H54 (cell line): ENCODE results near the gene ZNF14.
"Not testable (repeated sequence)": the region's sequence is repeated elsewhere in the genome, so short reads cannot be mapped to it uniquely, and the experiment has no call there.

ENCODE experiments used
- DNase-seq: peaks from one replicate; pipeline ENCODE4 v3.0.0; 2011; ENCODE audit warnings: low spot score, mixed read lengths; ENCODE audit not compliant: insufficient read length
- FAIRE-seq: peaks from 3 replicates; lab custom pipeline; 2011; peaks lifted over from hg19 to GRCh38; lab: Jason Lieb, UNC
- POLR2A ChIP-seq: IDR thresholded peaks from 2 replicates; pipeline ENCODE4 v1.6.1; 2011; ENCODE audit warnings: low read depth, mild to moderate bottlenecking, low read length

The ZNF14 gene

DNA sequence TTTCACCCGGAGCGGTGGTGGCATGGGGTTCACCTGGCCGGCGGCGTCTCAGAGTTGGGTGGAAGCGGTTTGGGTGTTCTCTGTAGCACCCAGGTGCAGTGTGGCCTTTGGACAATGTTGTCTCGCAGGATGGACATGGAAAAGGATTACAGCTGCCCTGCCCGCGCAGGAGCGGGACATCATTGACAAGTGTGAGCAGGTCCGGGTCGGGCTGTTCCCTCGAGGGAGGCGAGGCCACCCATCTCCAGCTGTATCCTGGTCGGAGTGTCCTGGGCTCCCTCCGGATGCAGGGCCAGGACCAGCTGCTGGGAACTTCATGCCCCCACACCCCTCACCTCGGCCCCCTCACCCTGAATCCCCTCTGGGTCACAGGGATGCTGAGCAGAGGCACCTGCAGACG is 7.8 kb upstream of the ZNF14 start:
- FAIRE-seq (no peak), DNase-seq (no peak)
- no peak for TF ChIP-seq POLR2A

DNA sequence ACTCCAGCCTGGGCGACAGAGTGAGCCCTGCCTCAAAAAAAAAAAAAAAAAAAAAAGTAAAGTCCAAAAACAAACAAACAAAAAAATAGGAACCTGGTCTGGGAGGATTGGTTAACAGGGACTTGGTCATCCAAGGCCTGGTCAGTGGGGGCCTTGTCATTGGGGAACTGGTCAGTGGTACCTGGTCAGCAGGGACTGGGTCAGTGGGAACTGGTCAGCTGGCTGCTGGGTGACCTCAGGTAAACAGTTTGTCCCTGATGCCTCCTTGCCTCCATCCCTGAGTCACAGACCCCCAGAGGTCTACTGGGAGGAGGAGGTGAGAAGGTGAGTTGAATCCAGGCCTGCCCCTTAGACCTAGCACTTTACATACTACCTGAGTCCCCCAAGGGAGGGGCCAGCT is 5.7 kb upstream of the ZNF14 start:
- no peak for DNase-seq
- no peak for FAIRE-seq
- no peak for TF ChIP-seq POLR2A

DNA sequence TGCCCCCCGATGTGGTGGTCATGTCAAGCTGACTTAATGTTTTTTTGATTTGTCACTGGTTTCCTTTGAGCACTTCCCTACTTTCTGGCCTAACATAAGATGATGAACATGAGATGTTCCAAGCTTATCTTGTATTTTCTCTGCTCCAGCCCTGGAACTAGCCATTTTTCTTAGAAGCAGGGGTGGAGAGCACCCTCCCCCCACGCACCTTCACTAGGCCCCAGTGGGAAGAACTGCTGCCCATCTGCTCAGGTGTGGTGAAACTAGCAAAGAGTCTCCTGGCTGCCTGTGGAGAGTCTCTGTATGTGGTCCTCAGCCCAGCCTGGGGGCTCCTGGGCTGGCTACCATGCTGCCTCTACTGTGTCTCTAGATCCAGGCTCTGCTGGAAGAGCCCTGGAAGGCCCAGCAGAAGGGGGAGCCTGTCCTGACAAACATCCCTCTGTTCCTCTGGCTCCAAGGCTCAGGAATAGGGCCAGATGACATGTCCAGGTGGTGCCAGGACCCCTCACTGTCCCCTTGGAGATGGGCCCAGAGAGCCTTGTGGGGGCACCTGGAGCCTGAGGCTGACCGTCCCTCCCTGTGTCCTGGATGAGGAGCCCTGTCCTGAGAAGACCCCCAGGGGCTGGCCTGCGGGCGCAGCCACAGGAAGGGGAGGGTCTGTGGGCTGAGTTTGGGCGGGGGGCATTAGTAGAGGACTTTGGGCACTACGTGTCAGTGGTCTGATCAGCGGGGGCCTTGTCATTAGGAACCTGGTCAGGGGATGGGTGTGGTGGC is 4.8 kb upstream of the ZNF14 start:
- no peak for TF ChIP-seq POLR2A
- FAIRE-seq, result no peak

DNA sequence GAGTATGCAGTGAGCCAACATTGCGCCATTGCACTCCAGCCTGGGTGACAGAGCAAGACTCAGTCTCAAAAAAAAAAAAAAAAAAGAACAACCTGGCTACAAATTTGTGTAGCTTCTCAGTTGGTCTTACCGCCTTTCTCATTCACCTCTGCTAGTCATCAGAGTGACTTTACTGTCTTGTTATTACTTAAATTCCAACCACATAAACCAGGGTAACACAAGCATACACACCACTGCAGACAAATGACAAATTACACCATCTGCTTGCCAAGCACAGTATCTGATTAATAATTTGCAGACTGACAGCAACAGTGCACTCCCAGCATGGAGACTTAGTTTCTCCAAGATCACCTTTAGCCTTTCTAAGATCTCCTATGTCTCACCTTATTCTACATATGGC is 11.0 kb downstream of the ZNF14 start:
- DNase-seq (no peak), FAIRE-seq (no peak)
- no peak for TF ChIP-seq POLR2A

More for the DNA sequence above, 4.8 kb upstream of the ZNF14 start:
- no peak for DNase-seq

DNA sequence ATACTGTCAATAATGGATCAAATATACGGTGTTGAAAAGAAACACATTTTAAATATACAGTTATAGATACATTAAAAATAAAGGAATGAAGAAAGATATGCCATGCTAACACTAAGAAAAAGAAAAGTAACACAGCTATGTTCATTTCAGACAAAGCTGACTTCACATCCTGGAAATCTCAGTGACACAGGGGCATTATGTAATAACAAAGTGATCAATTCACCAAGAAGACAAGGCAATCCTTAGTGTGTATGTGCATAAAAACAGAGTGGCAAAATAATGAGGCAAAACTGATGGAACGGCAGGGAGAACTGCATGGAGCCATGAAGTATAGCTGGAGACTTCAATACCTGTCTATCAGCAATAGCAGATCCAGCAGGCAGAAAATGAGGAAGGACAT is 13.1 kb downstream of the ZNF14 start:
- no peak for TF ChIP-seq POLR2A
- DNase-seq, result no peak
- no peak for FAIRE-seq

DNA sequence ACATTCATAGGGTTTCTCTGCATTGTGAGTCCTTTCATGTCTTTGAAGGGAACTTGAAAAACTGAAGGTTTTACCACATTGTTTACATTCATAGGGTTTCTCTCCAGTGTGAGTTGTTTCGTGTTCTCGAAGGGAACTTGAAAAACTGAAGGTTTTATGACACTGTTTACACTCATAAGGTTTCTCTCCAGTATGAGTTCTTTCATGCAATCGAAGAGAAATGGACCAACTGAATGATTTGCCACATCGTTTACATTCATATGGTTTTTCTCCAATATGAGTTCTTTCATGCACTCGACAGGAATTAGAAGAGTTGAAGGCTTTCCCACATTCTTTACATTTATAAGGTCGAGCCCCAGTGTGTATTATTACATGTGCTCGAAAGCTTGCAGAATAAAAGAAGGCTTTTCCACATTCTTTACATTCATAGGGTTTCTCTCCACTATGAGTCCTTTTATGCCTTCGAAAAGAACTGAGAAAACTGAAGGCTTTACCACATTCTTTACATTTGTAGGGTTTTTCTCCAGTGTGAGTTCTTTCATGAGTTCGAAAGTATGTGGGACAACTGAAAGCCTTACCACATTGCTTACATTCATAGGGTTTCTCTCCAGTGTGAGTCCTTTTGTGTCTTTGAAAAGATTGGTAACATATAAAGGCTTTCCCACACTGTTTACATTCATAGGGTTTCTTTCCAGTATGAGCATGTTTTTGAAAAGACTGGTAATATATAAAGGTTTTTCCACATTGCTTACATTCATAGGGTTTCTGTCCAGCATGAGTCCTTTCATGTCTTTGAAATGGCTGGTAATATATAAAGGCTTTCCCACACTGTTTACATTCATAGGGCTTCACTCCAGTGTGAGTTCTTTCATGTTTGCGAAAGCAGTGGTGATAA is 20.7 kb downstream of the ZNF14 start:
- TF ChIP-seq POLR2A, result no peak
- DNase-seq, result no peak
- no peak for FAIRE-seq

DNA sequence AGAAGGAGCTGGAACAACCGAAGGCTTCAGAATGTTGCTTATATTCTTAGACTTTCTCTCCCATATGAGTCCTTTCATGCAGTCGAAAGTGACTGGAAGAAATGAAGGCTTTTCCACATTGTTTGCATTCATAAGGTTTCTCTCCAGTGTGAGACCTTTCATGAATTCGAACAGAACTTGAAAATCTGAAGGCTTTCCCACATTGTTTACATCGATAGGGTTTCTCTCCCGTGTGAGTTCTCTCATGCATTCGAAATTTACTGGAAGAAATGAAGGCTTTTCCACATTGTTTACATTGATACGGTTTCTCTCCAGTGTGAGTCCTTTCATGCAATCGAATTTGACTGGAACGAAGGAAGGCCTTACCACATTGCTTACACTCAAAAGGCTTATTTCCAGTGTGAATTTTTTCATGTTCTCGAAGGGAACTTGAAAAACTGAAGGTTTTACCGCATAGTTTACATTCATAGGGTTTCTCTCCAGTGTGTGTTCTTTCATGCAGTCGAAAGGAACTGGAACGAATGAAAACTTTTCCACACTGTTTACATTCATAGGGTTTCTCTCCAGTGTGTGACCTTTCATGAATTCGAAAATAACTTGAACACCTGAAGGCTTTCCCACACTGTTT is 21.5 kb downstream of the ZNF14 start:
- FAIRE-seq (no peak), DNase-seq (no peak)
- TF ChIP-seq POLR2A, result no peak

DNA sequence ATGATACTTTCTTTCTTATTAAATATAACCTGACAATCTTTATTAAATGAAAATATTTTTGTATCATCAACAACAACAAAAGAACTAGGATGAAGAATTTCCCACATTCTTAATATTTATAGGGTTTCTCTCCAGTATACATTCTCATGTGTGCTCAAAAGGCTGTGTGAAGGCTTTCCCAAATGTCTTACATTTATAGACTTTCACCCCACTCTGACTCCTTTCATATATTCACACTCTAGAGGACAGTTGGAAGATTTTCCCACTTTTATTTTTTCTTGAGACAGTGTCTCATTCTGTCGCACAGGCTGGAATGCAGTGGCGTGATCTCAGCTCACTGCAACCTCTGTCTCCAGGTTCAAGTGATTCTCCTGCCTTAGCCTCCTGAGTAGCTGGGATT is 22.4 kb downstream of the ZNF14 start:
- no peak for TF ChIP-seq POLR2A

DNA sequence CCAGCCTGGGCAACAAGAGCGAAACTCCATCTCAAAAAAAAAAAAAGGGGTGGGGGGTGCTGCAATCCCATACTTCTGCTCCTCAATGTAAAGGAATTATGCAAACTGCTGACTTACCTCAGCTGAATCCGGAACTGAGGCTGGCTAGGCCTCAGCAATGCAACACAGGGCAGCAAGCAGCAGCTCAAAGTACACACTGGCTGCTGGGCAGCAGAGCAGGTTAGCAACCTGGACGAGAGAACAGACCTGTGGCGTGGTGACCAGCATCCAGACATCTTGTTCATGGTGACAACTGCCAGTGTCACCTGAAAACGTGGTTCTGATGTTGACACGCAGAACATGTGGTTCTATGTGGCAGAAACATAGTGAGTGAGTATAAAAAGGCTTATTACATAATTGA is 28.1 kb downstream of the ZNF14 start:
- FAIRE-seq, result no peak
- no peak for DNase-seq
- TF ChIP-seq POLR2A, result no peak

More for the DNA sequence above, 22.4 kb downstream of the ZNF14 start:
- FAIRE-seq, result no peak
- DNase-seq, result no peak

DNA sequence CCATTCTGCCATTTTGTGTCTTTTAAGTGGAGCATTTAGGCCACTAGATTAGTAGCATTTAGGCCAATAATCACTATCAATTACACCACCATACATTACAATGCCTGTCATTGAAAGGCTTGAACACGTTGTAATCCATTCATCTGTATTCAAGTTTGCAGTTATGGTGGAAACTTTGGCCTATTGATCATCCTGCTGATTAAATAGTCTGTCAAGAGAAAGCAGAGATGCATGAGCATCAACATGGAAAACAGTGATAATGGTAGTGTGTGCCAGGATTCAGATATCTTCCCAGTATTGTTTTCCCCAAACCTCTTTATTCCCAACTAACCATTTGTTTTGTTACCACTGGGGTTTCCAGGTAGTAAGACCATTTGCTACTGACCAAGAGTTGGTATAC is 32.4 kb downstream of the ZNF14 start:
- not testable (repeated sequence) for FAIRE-seq, DNase-seq

DNA sequence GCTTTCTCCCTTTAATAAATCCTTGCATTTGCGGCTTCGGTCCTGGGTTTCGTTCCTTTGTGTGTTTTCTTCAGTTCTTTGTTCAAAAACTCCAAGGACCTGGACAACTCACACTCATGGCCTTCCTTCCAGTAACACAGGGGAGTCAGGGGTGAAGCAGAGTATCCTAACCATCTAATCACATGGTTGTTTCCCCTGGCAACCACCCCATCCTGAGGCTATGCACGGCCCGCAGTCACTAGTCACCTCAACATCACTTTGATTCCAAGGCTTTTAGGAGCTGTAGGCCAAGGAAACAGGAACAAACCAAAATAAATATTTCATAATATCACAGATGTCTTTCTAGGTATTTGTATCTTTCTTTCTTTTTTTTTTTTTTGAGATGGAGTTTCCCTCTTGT is 35.3 kb downstream of the ZNF14 start:
- no peak for TF ChIP-seq POLR2A
- DNase-seq (no peak), FAIRE-seq (no peak)

DNA sequence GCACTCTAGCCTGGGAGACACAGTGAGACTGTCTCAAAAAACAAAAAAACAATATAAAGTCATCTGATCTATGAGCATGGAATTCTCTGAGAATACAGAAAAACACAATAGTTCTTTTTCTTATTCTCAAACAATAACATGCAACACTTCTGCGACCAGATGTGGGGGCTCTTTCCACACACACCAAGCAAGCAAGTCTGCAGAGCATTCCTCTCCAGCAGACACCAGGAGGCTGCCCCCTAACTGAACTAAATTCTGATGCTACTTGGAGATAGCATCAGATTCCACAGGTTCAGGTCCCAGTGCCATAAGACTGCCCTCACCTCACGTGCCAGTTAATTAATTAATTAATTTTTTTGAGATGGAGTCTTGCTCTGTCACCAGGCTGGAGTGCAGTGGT is 36.5 kb downstream of the ZNF14 start:
- no peak for DNase-seq
- no peak for TF ChIP-seq POLR2A
- FAIRE-seq, result no peak

DNA sequence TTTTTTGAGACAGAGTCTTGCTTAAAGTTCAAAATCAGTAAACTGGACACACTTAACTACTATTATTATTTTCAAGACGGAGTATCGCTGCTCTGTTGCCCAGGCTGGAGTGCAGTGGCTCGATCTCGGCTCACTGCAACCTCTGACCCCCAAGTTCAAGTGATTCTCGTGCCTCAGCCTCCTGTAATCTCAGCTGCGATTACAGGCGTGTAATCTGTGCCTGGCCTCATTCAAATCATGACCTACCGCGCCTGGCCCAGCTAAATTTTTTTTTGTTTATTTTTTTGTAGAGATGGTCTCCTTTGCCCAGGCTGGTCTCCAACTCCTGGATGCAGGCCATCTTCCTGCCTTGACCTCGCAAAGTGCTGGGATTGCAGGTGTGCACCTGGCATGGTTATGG is 41.2 kb downstream of the ZNF14 start:
- no peak for DNase-seq
- TF ChIP-seq POLR2A, result no peak
- no peak for FAIRE-seq

DNA sequence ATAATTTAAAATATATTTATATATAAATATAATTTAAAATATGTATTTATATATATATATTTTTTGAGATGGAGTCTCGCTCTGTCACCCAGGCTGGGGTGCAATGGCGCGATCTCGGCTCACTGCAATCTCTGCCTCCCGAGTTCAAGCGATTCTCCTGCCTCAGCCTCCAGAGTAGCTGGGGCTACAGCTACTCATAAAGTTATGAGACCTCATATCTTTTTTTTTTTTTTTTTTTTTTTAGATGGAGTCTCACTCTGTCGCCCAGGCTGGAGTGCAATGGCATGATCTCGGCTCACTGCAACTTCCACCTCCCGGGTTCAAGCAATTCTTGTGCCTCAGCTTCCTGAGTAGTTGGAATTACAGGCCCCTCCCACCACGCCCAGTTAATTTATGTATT is 43.9 kb downstream of the ZNF14 start:
- FAIRE-seq, DNase-seq: not testable (repeated sequence)
